GM12874 (cell line): ENCODE results near the gene TMEM37.

Experiments used
- CTCF ChIP-seq: IDR thresholded peaks from 2 replicates; pipeline ENCODE4 v1.5.1; 2011; ENCODE audit warnings: low read depth, mild to moderate bottlenecking, control low read depth, low read length, moderate library complexity; ENCODE audit not compliant: insufficient read depth

The TMEM37 gene

DNA sequence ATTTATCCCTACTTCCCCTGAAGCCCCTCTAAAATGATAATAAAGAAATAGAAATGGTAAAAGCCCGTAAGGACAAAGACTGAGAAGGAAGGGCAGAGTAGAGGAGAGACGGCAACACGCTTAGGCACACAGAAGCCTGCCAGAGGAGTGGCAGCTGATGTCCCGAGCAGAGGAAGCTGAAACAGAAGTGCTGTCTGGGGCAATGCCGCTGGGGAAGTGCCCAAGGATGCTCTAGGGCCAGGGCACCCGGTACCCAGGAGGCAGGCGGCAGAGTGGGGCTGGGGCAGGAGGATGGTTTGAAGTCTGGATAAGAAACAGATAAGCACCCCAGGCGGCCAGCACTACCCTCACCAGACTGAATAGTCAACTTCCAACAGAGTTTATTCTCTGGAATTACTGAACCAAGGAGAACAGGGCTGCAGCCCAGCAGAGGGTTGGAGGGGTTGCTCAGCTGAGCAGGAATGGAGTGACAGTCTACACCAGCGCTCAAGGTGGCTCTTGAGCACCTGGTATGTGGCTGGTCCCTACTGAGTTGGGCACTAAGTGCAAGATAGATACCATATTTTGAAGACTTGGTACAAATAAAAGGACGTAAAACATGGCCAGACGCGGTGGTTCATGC, 22.4 kb downstream of the TMEM37 start:
- no peak for TF ChIP-seq CTCF

- no peak for TF ChIP-seq CTCF
Observed at GRCh38 chr2:119455066-119455718, 23.5 kb downstream of the TMEM37 start.

DNA sequence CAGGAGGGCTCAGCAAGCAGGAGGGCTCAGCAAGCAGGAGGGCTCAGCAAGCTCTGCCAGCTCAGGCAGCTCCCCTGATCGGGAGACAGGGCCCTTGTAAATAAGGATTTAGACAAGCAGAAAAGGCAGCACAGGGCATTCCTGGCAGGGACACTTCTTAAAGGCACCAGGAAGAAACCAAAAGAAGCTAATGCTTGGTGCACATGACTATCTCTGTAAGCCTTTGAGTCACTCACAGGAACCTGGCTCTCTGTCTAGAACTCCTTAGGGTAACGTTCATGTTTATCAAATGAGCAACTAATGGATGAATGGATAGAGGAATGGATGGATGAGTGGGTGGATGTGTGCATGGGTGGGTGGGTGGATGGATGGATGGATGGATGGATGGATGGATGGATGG, 28.4 kb downstream of the TMEM37 start:
- TF ChIP-seq CTCF = no peak

DNA sequence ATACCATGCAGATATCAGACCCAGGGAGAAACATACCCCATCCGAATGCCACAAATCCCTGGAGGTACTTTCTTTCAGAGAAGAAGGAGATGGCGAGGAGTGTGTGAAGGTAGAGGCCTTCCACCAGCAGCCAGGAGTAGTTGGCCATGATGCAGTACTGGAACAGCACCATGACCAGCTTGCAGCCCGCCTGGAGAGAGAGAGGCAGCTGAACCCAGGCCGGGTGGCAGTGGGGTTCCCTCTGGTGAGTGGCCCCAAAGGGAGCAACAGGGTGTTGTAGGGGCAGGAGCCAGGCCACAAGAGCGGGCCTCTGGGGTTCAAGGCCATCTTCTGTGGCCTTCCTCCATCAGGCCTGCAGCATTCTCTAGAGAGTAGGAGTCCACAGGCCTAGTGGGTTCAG, 30.2 kb downstream of the TMEM37 start:
- no peak for TF ChIP-seq CTCF

DNA sequence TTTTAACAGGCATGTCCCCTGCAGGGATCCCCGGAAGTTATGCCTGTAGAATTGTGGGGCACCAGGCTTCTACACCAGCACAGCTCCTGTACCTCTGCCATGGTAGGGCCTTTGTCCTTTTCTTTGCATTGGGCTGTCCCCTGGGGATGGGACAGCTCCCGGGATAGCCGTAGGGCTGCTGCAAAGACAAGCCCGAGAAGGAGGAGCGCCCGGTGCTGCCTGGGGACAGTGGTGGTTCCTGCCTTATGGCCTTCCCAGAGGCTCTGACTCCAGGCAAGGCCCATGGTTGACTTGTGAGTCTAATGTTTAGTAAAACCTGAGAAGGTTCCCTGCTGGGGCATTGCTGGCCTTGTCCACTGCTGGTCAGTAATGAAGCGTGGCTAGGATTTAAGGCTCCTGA, 30.9 kb downstream of the TMEM37 start:
- TF ChIP-seq CTCF = no peak

DNA sequence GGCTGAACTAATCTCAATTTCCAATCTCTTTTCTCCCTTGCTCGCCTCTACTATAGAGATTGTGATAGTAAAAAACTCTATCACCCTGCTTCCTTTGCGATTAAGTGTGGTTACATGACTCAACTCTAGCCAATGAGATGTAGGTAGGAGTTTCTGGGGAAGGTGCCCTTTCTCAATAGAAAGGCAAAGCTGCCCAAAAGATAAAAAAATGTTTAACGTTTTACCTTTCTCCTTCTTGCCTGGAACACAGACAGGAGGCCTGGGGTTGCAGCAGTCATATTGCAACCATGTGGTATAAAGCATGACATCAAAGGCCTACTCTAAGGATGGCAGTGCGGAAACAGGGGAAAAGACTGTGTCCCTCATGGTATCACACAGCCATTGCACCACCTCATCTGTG, 31.5 kb downstream of the TMEM37 start:
- no peak for TF ChIP-seq CTCF

DNA sequence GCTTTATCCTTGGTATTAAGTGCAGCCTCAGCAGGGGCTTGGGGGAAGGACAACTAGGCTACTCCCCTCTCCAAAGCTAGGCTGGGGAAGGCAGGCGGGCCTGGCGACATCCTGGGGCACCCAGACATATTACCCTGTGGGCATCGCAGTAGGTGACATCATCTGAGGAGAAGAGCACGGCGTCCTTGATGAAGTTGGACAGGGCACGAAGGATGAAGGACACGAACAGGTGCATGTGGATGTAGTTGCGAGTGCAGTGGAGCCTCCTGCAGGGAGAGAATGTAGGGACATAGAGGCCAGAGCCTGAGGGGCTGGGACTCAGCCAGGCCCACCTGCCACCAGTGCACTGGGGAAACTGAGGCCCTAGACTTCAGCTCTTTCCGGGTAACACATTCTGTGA, 32.3 kb downstream of the TMEM37 start:
- no peak for TF ChIP-seq CTCF
